GM12878 (cell line): ENCODE data around the gene GNB2. TPM values are rescaled to one million over a fixed set of nuclear protein-coding genes. Genes with fewer than 3 reads are reported as not detected.
A peak's percentile ranks its signal among the peaks of the same experiment; 100 is the strongest.

Experiments used
- ATAC-seq: fragments of 200-7000 bp; cut with Tn5 transposase; 3 replicates; pipeline ENCODE4 v1.9.1; 2020; ENCODE audit warnings: mild to moderate bottlenecking, moderate library complexity
- BruUV-seq: library from RNA; stranded (reverse); fragments of 400-500 nt; replicated peaks from 2 replicates; lab custom pipeline; 2021; lab: Mats Ljungman, UMichigan
- CTCF ChIA-PET: fragments of 300-600 bp; sonication (Branson Sonifier 250); formaldehyde crosslinking; extraction: SDS; loops from one replicate; lab custom pipeline; 2021; ENCODE audit warnings: inconsistent platforms; lab: Yijun Ruan, JAX
- POLR2A ChIA-PET: fragments of 350-600 bp; formaldehyde crosslinking; extraction: SDS; loops from one replicate; lab custom pipeline; 2021; ENCODE audit warnings: inconsistent platforms; lab: Charles Lee
- RAD21 ChIA-PET: fragments of 300-600 bp; sonication (Branson Sonifier 250); formaldehyde crosslinking; loops from one replicate; lab custom pipeline; 2023; ENCODE audit warnings: antibody characterized with exemption; ENCODE audit not compliant: unreplicated experiment; lab: Charles Lee
- SMC1A ChIA-PET: fragments of 300-600 bp; sonication (Branson Sonifier 250); formaldehyde crosslinking; loops from one replicate; lab custom pipeline; 2023; ENCODE audit not compliant: unreplicated experiment, uncharacterized antibody; lab: Charles Lee
- DNase-seq: peaks from one replicate; pipeline ENCODE4 v3.0.0-alpha.2; 2011; ENCODE audit warnings: low read depth, low spot score
- FAIRE-seq: peaks from 3 replicates; lab custom pipeline; 2011; peaks lifted over from hg19 to GRCh38; lab: Jason Lieb, UNC
- H2AFZ ChIP-seq: 2 replicates; pipeline ENCODE4 v1.6.0; 2011; ENCODE audit warnings: low read depth, low read length, control low read depth; ENCODE audit not compliant: control insufficient read depth
- H3K27ac ChIP-seq: 2 replicates; pipeline ENCODE4 v1.5.1; 2011; ENCODE audit warnings: control low read depth; ENCODE audit not compliant: control insufficient read depth, insufficient read depth
- H3K27me3 ChIP-seq, 2 experiments: replicated peaks in 1 of 2; 2 replicates each; pipeline versions ENCODE4 v1.6.0 to v1.6.1; 2011; ENCODE audit warnings: low read length in 1 of 2; ENCODE audit not compliant: control insufficient read depth in 2 of 2, insufficient read depth in 2 of 2
- H3K36me3 ChIP-seq, 2 experiments: 2 replicates each; pipeline ENCODE4 v1.5.1; 2011; ENCODE audit warnings: low read length in 1 of 2; ENCODE audit not compliant: control insufficient read depth in 2 of 2, insufficient read depth in 2 of 2
- H3K4me1 ChIP-seq: 2 replicates; pipeline ENCODE4 v1.6.1; 2011; ENCODE audit warnings: mild to moderate bottlenecking, low read length, moderate library complexity, mixed read lengths; ENCODE audit not compliant: control insufficient read depth, insufficient read depth
- H3K4me2 ChIP-seq: 2 replicates; pipeline ENCODE4 v1.6.0; 2011; ENCODE audit warnings: control low read depth; ENCODE audit not compliant: control insufficient read depth, insufficient read depth
- H3K4me3 ChIP-seq: fragments of 200-600 bp; sonication (generic); 2 replicates; pipeline ENCODE4 v1.5.1; 2016
- H3K79me2 ChIP-seq: 2 replicates; pipeline ENCODE4 v1.6.0; 2011; ENCODE audit warnings: low read length; ENCODE audit not compliant: control insufficient read depth, insufficient read depth
- H3K9ac ChIP-seq: 2 replicates; pipeline ENCODE4 v1.8.0; 2011; ENCODE audit warnings: low read length, control low read depth, mixed read lengths; ENCODE audit not compliant: control insufficient read depth, insufficient read depth
- H3K9me3 ChIP-seq: replicated peaks from 3 replicates; pipeline ENCODE4 v1.5.1; 2011; ENCODE audit warnings: mild to moderate bottlenecking, low read length; ENCODE audit not compliant: control insufficient read depth, insufficient read depth
- H4K20me1 ChIP-seq: 2 replicates; pipeline ENCODE4 v1.6.0; 2011; ENCODE audit not compliant: control insufficient read depth, insufficient read depth
- EGR1 ChIP-seq, 2 experiments: IDR thresholded peaks; 1 replicate in 1 of 2; 2 replicates in 1 of 2; pipeline ENCODE4 v1.6.1; 2011 to 2012; ENCODE audit warnings: low read depth in 2 of 2, low read length in 2 of 2, borderline replicate concordance in 1 of 2, mild to moderate bottlenecking in 1 of 2, moderate library complexity in 1 of 2
- PKNOX1 ChIP-seq: fragments of 450-650 bp; IDR thresholded peaks from 2 replicates; pipeline ENCODE4 v1.6.1; 2016; ENCODE audit warnings: mild to moderate bottlenecking
- RAD51 ChIP-seq: fragments of 450-650 bp; IDR thresholded peaks from 2 replicates; pipeline ENCODE4 v1.6.1; 2016; ENCODE audit warnings: moderate library complexity, mild to moderate bottlenecking, inconsistent platforms
- REST ChIP-seq: IDR thresholded peaks from 2 replicates; pipeline ENCODE4 v1.6.1; 2012; ENCODE audit warnings: mild to moderate bottlenecking, low read depth, low read length
- TCF7 ChIP-seq: IDR thresholded peaks from 2 replicates; pipeline ENCODE4 v1.6.1; 2014; ENCODE audit warnings: antibody characterized with exemption, borderline replicate concordance
- ZNF592 ChIP-seq: fragments of 450-650 bp; IDR thresholded peaks from 2 replicates; pipeline ENCODE4 v1.6.1; 2017; ENCODE audit warnings: mild to moderate bottlenecking, moderate library complexity
- WGBS: methylation state at CpG from one replicate; pipeline ENCODE4 v1.1.6; 2016; ENCODE audit warnings: low lambda C conversion rate; ENCODE audit not compliant: insufficient replicate concordance, insufficient coverage; ENCODE audit errors: missing lambda C conversion rate; 5-methylcytosine and 5-hydroxymethylcytosine counted together
- in situ Hi-C: fragments of 300-500 bp; cut with MboI; formaldehyde crosslinking; loops from 9 replicates; pipeline ENCODE4 v1.14.3; 2018; ENCODE audit warnings: mixed read lengths
- intact Hi-C: fragments of 100-400 bp; cut with micrococcal nuclease; formaldehyde crosslinking; loops from one replicate; pipeline ENCODE4 v1.14.2; 2022; ENCODE audit not compliant: unreplicated experiment
- polyA plus RNA-seq, 11 experiments: library from polyadenylated mRNA; depleted of rRNA in 4 of 11; unstranded in 6 of 11; stranded (reverse) in 5 of 11; fragments of >200 nt; fragmentation: Nextera tagmentation in 4 of 11; fragmentation: Illumina TruSeq in 1 of 11; extraction: Ambion mirVana in 4 of 11; extraction: Trizol in 1 of 11; gene quantifications; 1 replicate in 1 of 11; 2 replicates in 10 of 11; pipeline versions ENCODE4 v1.2.1 to v1.2.3, GENCODE V29; 2011 to 2016; ENCODE audit warnings: inconsistent platforms in 2 of 11, missing spikeins in 2 of 11, low read depth in 1 of 11
- total RNA-seq, 4 experiments: library from RNA; depleted of rRNA in 3 of 4; stranded (reverse); fragments of >200 nt in 3 of 4; fragmentation: Illumina TruSeq in 1 of 4; extraction: Trizol in 1 of 4; gene quantifications; 2 replicates each; pipeline versions ENCODE4 v1.2.1 to v1.2.3, GENCODE V29; 2013 to 2021

The GNB2 gene
- total and polyA plus RNA-seq, 10 of the 15 experiments (the other 5 are each of a cell fraction or from before 2014, with no cell fraction given): 0.35 to 175 (median 59.7) TPM

- TF ChIP-seq PKNOX1 (no peak), TCF7 (no peak)
- TF ChIP-seq, all 136 proteins: peak for 0
Measured at GRCh38 chr7:100654908-100655831, 18.4 kb upstream of the GNB2 start (continued).

GRCh38 chr7:100655908-100656674, 17.4 kb upstream of the GNB2 start, which contains the start of gene ACTL6B:
Gene ACTL6B, minus strand, starts transcription at chr7:100656448. Its CDS starts 94 bp downstream, at chr7:100656354.
- Histone ChIP-seq H3K9me3 (no peaks in the 10 kb centered on the region), H3K36me3 (no peaks in the 10 kb centered on the region), H3K27ac (no peak within 1 kb of the TSS), H3K9ac (no peak within 1 kb of the TSS), H3K79me2 (no peaks in the 10 kb centered on the region), H2AFZ (no peak within 1 kb of the TSS), H3K4me3 (no peak within 1 kb of the TSS), H3K4me1 (no peaks in the 10 kb centered on the region), H3K4me2 (no peak within 1 kb of the TSS), H4K20me1 (no peaks in the 10 kb centered on the region), H3K27me3 (no peaks in the 10 kb centered on the region; a peak in 1 of 4 replicates)
- in situ Hi-C loops: no loop called here
- WGBS: 63% methylated on average over 45 of the region's 63 CpGs
- no peak for ATAC-seq
- ChIA-PET POLR2A (no interaction called here), RAD21 (no interaction called here), SMC1A (no interaction called here), CTCF (no interaction called here)
- no peak for FAIRE-seq
- DNase-seq: no peak
- intact Hi-C loops: no loop called here
- no TSS peak for BruUV-seq
- peak in 1 of 2 experiments; percentile 66; a peak in 1 of 3 replicates for TF ChIP-seq EGR1 (IDR thresholded peaks at IDR 0.05; ENCODE audit: borderline replicate concordance in 1 of 2, low read depth in 2 of 2, low read length in 2 of 2)
- peak; percentile 82 for TF ChIP-seq REST
- TF ChIP-seq RAD51: no peak
- no peak for TF ChIP-seq ZNF592
